K562 (cell line): ENCODE measurements around the gene OTOP3. TPM values are rescaled to one million over a fixed set of nuclear protein-coding genes. Genes with fewer than 3 reads are reported as not detected.

Experiments used
- BHLHE40 ChIP-seq: IDR thresholded peaks from 2 replicates; pipeline ENCODE4 v1.6.1; 2011; ENCODE audit warnings: low read length, improper control_type of control experiment
- CCNT2 ChIP-seq: IDR thresholded peaks from 2 replicates; pipeline ENCODE4 v1.6.1; 2011; ENCODE audit warnings: borderline replicate concordance, low read depth, mild to moderate bottlenecking, moderate library complexity, mixed read lengths, low read length; ENCODE audit not compliant: insufficient read length; ENCODE audit errors: extremely low read depth
- CHAMP1 ChIP-seq: fragments of 450-650 bp; IDR thresholded peaks from 2 replicates; pipeline ENCODE4 v1.6.1; 2016; ENCODE audit warnings: mild to moderate bottlenecking
- CREM ChIP-seq: IDR thresholded peaks from 2 replicates; pipeline ENCODE4 v1.6.1; 2014; ENCODE audit warnings: antibody characterized with exemption, low read depth
- DNMT1 ChIP-seq: fragments of 450-650 bp; IDR thresholded peaks from 2 replicates; pipeline ENCODE4 v1.6.1; 2016; ENCODE audit warnings: antibody characterized with exemption, mild to moderate bottlenecking
- HMGN3 ChIP-seq: IDR thresholded peaks from 2 replicates; pipeline ENCODE4 v1.6.1; 2011; ENCODE audit warnings: borderline replicate concordance, low read depth, mild to moderate bottlenecking, mixed read lengths, low read length; ENCODE audit not compliant: insufficient read length; ENCODE audit errors: extremely low read depth
- MEIS2 ChIP-seq: fragments of 450-650 bp; IDR thresholded peaks from 2 replicates; pipeline ENCODE4 v1.6.1; 2014; ENCODE audit warnings: mild to moderate bottlenecking; ENCODE audit not compliant: partially characterized antibody
- MXI1 ChIP-seq: IDR thresholded peaks from 2 replicates; pipeline ENCODE4 v1.6.1; 2011; ENCODE audit warnings: low read depth, mild to moderate bottlenecking, improper control_type of control experiment, low read length
- NCOA1 ChIP-seq: fragments of 450-650 bp; IDR thresholded peaks from 2 replicates; pipeline ENCODE4 v1.6.1; 2016; ENCODE audit warnings: low read depth
- SPI1 ChIP-seq: IDR thresholded peaks from 2 replicates; pipeline ENCODE4 v1.6.1; 2011; ENCODE audit warnings: low read depth, low read length, control low read depth, borderline replicate concordance
- TAL1 ChIP-seq: fragments of 450-650 bp; IDR thresholded peaks from 2 replicates; pipeline ENCODE4 v1.6.1; 2016; ENCODE audit warnings: mild to moderate bottlenecking
- ZBTB2 ChIP-seq: fragments of 450-650 bp; IDR thresholded peaks from 2 replicates; pipeline ENCODE4 v1.6.1; 2016; ENCODE audit warnings: antibody characterized with exemption
- ZNF124 ChIP-seq: sonication (generic); formaldehyde crosslinking; IDR thresholded peaks from 2 replicates; pipeline ENCODE4 v1.8.1; 2022; ENCODE audit warnings: missing genetic modification reagents
- polyA plus RNA-seq, 8 experiments: library from polyadenylated mRNA; depleted of rRNA in 4 of 8; stranded (reverse) in 5 of 8; unstranded in 3 of 8; fragments of >200 nt; fragmentation: Nextera tagmentation in 2 of 8; fragmentation: Illumina TruSeq in 1 of 8; extraction: Ambion mirVana in 2 of 8; extraction: Trizol in 1 of 8; gene quantifications; 2 replicates each; pipeline versions ENCODE4 v1.2.1 to v1.2.3, GENCODE V29; 2011 to 2014; ENCODE audit warnings: inconsistent platforms in 1 of 8, missing spikeins in 1 of 8
- total RNA-seq, 7 experiments: library from RNA; depleted of rRNA in 6 of 7; stranded (reverse); fragments of >200 nt in 6 of 7; fragmentation: Illumina TruSeq in 2 of 7; extraction: Trizol in 2 of 7; gene quantifications; 2 replicates each; pipeline versions ENCODE4 v1.2.1 to v1.2.3, GENCODE V29; 2011 to 2021; ENCODE audit warnings: low replicate concordance in 1 of 7
- TF ChIP-seq, protein P1 (sequence below): sonication (generic); formaldehyde crosslinking; IDR thresholded peaks from 2 replicates; pipeline ENCODE4 v1.8.0; 2022; ENCODE audit warnings: missing genetic modification reagents, mild to moderate bottlenecking, borderline replicate concordance

Gene OTOP3
- total and polyA plus RNA-seq, 9 of the 15 experiments (the other 6 are each of a cell fraction or from before 2014, with no cell fraction given): not detected

- TF ChIP-seq CHAMP1: no peak
- TF ChIP-seq MEIS2: peak; percentile 6
- 0 out of 2 replicates have a peak, but pooled peaks have one; percentile 12 for TF ChIP-seq MXI1
- no peak for TF ChIP-seq DNMT1
- peak; percentile 57; the same call in 1 of the 2 replicates for TF ChIP-seq ZBTB2
- TF ChIP-seq NCOA1: peak; percentile 66
- peak; percentile 93 for TF ChIP-seq HMGN3
- TF ChIP-seq, protein P1, sequence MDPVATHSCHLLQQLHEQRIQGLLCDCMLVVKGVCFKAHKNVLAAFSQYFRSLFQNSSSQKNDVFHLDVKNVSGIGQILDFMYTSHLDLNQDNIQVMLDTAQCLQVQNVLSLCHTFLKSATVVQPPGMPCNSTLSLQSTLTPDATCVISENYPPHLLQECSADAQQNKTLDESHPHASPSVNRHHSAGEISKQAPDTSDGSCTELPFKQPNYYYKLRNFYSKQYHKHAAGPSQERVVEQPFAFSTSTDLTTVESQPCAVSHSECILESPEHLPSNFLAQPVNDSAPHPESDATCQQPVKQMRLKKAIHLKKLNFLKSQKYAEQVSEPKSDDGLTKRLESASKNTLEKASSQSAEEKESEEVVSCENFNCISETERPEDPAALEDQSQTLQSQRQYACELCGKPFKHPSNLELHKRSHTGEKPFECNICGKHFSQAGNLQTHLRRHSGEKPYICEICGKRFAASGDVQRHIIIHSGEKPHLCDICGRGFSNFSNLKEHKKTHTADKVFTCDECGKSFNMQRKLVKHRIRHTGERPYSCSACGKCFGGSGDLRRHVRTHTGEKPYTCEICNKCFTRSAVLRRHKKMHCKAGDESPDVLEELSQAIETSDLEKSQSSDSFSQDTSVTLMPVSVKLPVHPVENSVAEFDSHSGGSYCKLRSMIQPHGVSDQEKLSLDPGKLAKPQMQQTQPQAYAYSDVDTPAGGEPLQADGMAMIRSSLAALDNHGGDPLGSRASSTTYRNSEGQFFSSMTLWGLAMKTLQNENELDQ (CRISPR knock-in tag): 0 out of 2 replicates have a peak, but pooled peaks have one; percentile 50
- TF ChIP-seq CCNT2: peak; percentile 91
- peak; percentile 42 for TF ChIP-seq BHLHE40
- peak; percentile 79 for TF ChIP-seq CREM
- peak; percentile 43; the same call in 1 of the 2 replicates for TF ChIP-seq SPI1
- no peak for TF ChIP-seq ZNF124 (CRISPR knock-in tag)
- TF ChIP-seq TAL1: no peak
Observed at GRCh38 chr17:74981979-74982662, 46.4 kb downstream of the OTOP3 start (continued).
